ENCODE data around the gene FAM76A. TPM values are rescaled to one million over a fixed set of nuclear protein-coding genes. Genes with fewer than 3 reads are reported as not detected.
"Not testable (repeated sequence)": the region's sequence is repeated elsewhere in the genome, so short reads cannot be mapped to it uniquely, and the experiment has no call there.

The FAM76A gene
- total RNA-seq, 4 donors from 2014 or later = 9.0 to 17.0 (median 14.2) TPM

- intact Hi-C loops (cut with DNase I; ENCODE audit: low total_unique reads) = no loop called here
- H3K4me3 ChIP-seq (ENCODE audit: low read depth, poor library complexity, severe bottlenecking) = no peak overlapping the region
- TF ChIP-seq POLR2A (IDR thresholded peaks at IDR 0.05) (no peak), CTCF (IDR thresholded peaks at IDR 0.05) (no peak)
- 90 to 97% methylated on average over 2 of the region's 2 CpGs for WGBS, 2 donors
- DNase-seq (ENCODE audit: low spot score in 2 of 2) = no peak
Observed at GRCh38 chr1:27684176-27684575, 41.6 kb upstream of the FAM76A start.

DNA sequence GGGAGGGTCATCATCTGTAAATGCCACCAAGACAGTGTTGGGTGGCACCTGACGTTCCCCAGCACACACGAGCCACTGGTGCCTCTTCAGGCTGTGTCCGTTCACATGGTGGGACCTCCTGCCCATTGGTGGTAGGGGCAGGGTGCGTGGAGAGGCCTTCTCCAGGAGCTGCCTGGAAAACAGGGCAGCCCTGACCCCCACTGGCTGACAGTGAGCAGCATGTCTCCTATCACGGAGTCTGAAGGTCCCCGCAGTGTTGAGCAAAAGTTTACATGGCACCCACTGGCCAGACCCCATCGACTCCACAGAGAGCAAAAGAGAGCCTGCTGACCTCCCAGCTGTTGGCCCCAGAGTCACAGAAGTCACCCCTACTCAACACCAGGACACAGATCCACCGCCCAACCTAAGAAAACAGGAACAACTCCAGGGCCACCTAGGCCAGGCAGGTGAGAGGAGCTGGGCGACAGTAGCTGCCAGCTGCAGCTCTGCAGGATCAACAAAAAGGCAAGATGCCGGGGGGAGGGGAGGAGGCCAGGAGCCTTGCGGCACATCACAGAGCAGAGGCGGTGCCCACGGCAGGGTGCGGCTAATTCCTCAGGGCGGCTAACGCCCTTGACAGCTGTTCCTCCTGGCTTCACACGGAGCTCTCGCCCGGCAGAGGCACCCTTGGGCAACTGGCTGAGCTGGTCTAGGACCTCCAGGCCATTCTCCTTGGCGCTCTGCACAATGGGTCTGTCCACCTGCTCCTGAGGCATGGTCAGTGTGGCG lies 39.4 kb upstream of the FAM76A start:
- TF ChIP-seq CTCF (IDR thresholded peaks at IDR 0.05) (no peak), POLR2A (IDR thresholded peaks at IDR 0.05) (no peak)
- H3K4me3 ChIP-seq (ENCODE audit: low read depth, poor library complexity, severe bottlenecking) = no peak overlapping the region
- intact Hi-C loops (cut with DNase I; ENCODE audit: low total_unique reads) = no loop called here
- 57 to 66% methylated on average over 20 to 21 of the region's 21 CpGs for WGBS, 2 donors
- DNase-seq (ENCODE audit: low spot score in 2 of 2) = no peak

- intact Hi-C loops (cut with DNase I; ENCODE audit: low total_unique reads) = no loop called here
- no peak for DNase-seq (ENCODE audit: low spot score in 2 of 2)
- WGBS, 2 donors = 89 to 96% methylated on average over 5 of the region's 5 CpGs
- TF ChIP-seq CTCF (IDR thresholded peaks at IDR 0.05) = no peak
- no peak overlapping the region for H3K4me3 ChIP-seq (ENCODE audit: low read depth, poor library complexity, severe bottlenecking)
Observed at GRCh38 chr1:27687906-27688305, 37.9 kb upstream of the FAM76A start.

DNA sequence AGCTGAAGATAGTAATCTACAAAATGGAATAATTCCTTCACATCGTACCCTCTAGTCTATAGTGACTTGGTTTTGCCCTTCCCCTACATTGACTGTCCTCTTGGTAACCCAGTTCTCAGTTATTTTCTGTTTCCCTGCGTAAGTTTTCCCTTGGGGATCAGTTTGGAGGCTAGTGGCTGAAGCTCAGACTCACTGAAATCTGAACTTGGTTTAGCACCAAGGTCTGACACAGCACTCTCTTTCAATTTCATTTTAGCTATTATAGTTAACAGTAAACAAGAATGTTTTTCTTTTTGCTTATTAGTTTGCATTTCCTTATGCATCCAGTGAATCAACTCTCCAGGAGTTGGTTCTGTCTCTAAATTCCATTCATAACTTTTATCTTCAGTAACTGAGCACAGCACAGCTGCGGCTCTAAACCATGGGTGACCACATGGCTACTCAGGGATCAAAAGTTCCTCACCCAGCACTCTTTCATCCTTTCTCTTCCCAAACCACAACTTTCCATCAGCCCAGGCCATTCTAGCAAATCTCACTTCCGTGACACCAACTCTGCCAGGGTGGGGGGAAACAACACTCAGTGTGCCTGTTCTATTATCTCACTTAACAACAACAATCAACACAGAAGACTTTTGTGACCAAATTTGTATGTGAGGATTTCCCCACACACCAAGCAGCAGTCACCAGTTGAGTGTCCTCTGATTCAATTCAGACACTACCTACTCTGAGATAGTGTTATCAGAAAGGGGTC lies 36.2 kb upstream of the FAM76A start:
- no peak overlapping the region for H3K4me3 ChIP-seq (ENCODE audit: low read depth, poor library complexity, severe bottlenecking)
- no peak for DNase-seq (ENCODE audit: low spot score in 2 of 2)
- TF ChIP-seq POLR2A (IDR thresholded peaks at IDR 0.05) = no peak
- TF ChIP-seq CTCF (IDR thresholded peaks at IDR 0.05) = no peak
- intact Hi-C loops (cut with DNase I; ENCODE audit: low total_unique reads) = no loop called here
- 45 to 58% methylated on average over 4 of the region's 4 CpGs for WGBS, 2 donors

GRCh38 chr1:27690183-27690582 lies 35.6 kb upstream of the FAM76A start:
- TF ChIP-seq CTCF (IDR thresholded peaks at IDR 0.05) (no peak), POLR2A (IDR thresholded peaks at IDR 0.05) (no peak)
- no peak overlapping the region for H3K4me3 ChIP-seq (ENCODE audit: low read depth, poor library complexity, severe bottlenecking)
- intact Hi-C loops (cut with DNase I; ENCODE audit: low total_unique reads) = no loop called here
- no peak for DNase-seq (ENCODE audit: low spot score in 2 of 2)
- 52 to 68% methylated on average over 2 of the region's 2 CpGs for WGBS, 2 donors

GRCh38 chr1:27696835-27697234 lies 28.9 kb upstream of the FAM76A start:
- 68 to 69% methylated on average over 9 of the region's 9 CpGs for WGBS, 2 donors
- DNase-seq (ENCODE audit: low spot score in 2 of 2); intact Hi-C loops (cut with DNase I; ENCODE audit: low total_unique reads); H3K4me3 ChIP-seq (ENCODE audit: low read depth, poor library complexity, severe bottlenecking): not testable (repeated sequence)

All from lower leg skin (tissue), 4 donors.